GM12878 (cell line): ENCODE measurements around the gene ZNF202. TPM values are rescaled to one million over a fixed set of nuclear protein-coding genes. Genes with fewer than 3 reads are reported as not detected.
"Not testable (repeated sequence)": the region's sequence is repeated elsewhere in the genome, so short reads cannot be mapped to it uniquely, and the experiment has no call there.

Experiments
- ATAC-seq: fragments of 200-7000 bp; cut with Tn5 transposase; 3 replicates; pipeline ENCODE4 v1.9.1; 2020; ENCODE audit warnings: mild to moderate bottlenecking, moderate library complexity
- BruUV-seq: library from RNA; stranded (reverse); fragments of 400-500 nt; replicated peaks from 2 replicates; lab custom pipeline; 2021; lab: Mats Ljungman, UMichigan
- CTCF ChIA-PET: fragments of 300-600 bp; sonication (Branson Sonifier 250); formaldehyde crosslinking; extraction: SDS; loops from one replicate; lab custom pipeline; 2021; ENCODE audit warnings: inconsistent platforms; lab: Yijun Ruan, JAX
- POLR2A ChIA-PET: fragments of 350-600 bp; formaldehyde crosslinking; extraction: SDS; loops from one replicate; lab custom pipeline; 2021; ENCODE audit warnings: inconsistent platforms; lab: Charles Lee
- RAD21 ChIA-PET: fragments of 300-600 bp; sonication (Branson Sonifier 250); formaldehyde crosslinking; loops from one replicate; lab custom pipeline; 2023; ENCODE audit warnings: antibody characterized with exemption; ENCODE audit not compliant: unreplicated experiment; lab: Charles Lee
- SMC1A ChIA-PET: fragments of 300-600 bp; sonication (Branson Sonifier 250); formaldehyde crosslinking; loops from one replicate; lab custom pipeline; 2023; ENCODE audit not compliant: unreplicated experiment, uncharacterized antibody; lab: Charles Lee
- DNase-seq: peaks from one replicate; pipeline ENCODE4 v3.0.0-alpha.2; 2011; ENCODE audit warnings: low read depth, low spot score
- FAIRE-seq: peaks from 3 replicates; lab custom pipeline; 2011; peaks lifted over from hg19 to GRCh38; lab: Jason Lieb, UNC
- H2AFZ ChIP-seq: 2 replicates; pipeline ENCODE4 v1.6.0; 2011; ENCODE audit warnings: low read depth, low read length, control low read depth; ENCODE audit not compliant: control insufficient read depth
- H3K27ac ChIP-seq: 2 replicates; pipeline ENCODE4 v1.5.1; 2011; ENCODE audit warnings: control low read depth; ENCODE audit not compliant: control insufficient read depth, insufficient read depth
- H3K27me3 ChIP-seq, 2 experiments: replicated peaks in 1 of 2; 2 replicates each; pipeline versions ENCODE4 v1.6.0 to v1.6.1; 2011; ENCODE audit warnings: low read length in 1 of 2; ENCODE audit not compliant: control insufficient read depth in 2 of 2, insufficient read depth in 2 of 2
- H3K36me3 ChIP-seq, 2 experiments: 2 replicates each; pipeline ENCODE4 v1.5.1; 2011; ENCODE audit warnings: low read length in 1 of 2; ENCODE audit not compliant: control insufficient read depth in 2 of 2, insufficient read depth in 2 of 2
- H3K4me1 ChIP-seq: 2 replicates; pipeline ENCODE4 v1.6.1; 2011; ENCODE audit warnings: mild to moderate bottlenecking, low read length, moderate library complexity, mixed read lengths; ENCODE audit not compliant: control insufficient read depth, insufficient read depth
- H3K4me2 ChIP-seq: 2 replicates; pipeline ENCODE4 v1.6.0; 2011; ENCODE audit warnings: control low read depth; ENCODE audit not compliant: control insufficient read depth, insufficient read depth
- H3K4me3 ChIP-seq: fragments of 200-600 bp; sonication (generic); 2 replicates; pipeline ENCODE4 v1.5.1; 2016
- H3K79me2 ChIP-seq: 2 replicates; pipeline ENCODE4 v1.6.0; 2011; ENCODE audit warnings: low read length; ENCODE audit not compliant: control insufficient read depth, insufficient read depth
- H3K9ac ChIP-seq: 2 replicates; pipeline ENCODE4 v1.8.0; 2011; ENCODE audit warnings: low read length, control low read depth, mixed read lengths; ENCODE audit not compliant: control insufficient read depth, insufficient read depth
- H3K9me3 ChIP-seq: replicated peaks from 3 replicates; pipeline ENCODE4 v1.5.1; 2011; ENCODE audit warnings: mild to moderate bottlenecking, low read length; ENCODE audit not compliant: control insufficient read depth, insufficient read depth
- H4K20me1 ChIP-seq: 2 replicates; pipeline ENCODE4 v1.6.0; 2011; ENCODE audit not compliant: control insufficient read depth, insufficient read depth
- ASH2L ChIP-seq: fragments of 300-600, 200-600 bp; sonication (generic); IDR thresholded peaks from 2 replicates; pipeline ENCODE4 v1.6.1; 2017; ENCODE audit warnings: low read depth, mild to moderate bottlenecking, borderline replicate concordance
- ELK1 ChIP-seq: IDR thresholded peaks from 2 replicates; pipeline ENCODE4 v1.6.1; 2012; ENCODE audit warnings: low read depth, low read length, improper control_type of control experiment
- EP300 ChIP-seq, 2 experiments: fragments of 150-350 bp in 1 of 2; IDR thresholded peaks; 2 replicates each; pipeline ENCODE4 v1.6.1; 2011 to 2012; ENCODE audit warnings: low read depth in 2 of 2, low read length in 2 of 2, borderline replicate concordance in 1 of 2, improper control_type of control experiment in 1 of 2, inconsistent platforms in 1 of 2; ENCODE audit not compliant: control insufficient read depth in 1 of 2
- HDAC6 ChIP-seq: fragments of 200-600 bp; sonication (generic); IDR thresholded peaks from one replicate; pipeline ENCODE4 v1.8.0; 2017; ENCODE audit warnings: antibody characterized with exemption; ENCODE audit not compliant: unreplicated experiment
- IRF4 ChIP-seq: IDR thresholded peaks from 2 replicates; pipeline ENCODE4 v1.6.1; 2011; ENCODE audit warnings: low read depth, low read length
- RELB ChIP-seq: fragments of 450-650 bp; IDR thresholded peaks from 2 replicates; pipeline ENCODE4 v1.6.1; 2017; ENCODE audit warnings: low read depth, mild to moderate bottlenecking, moderate library complexity
- SUPT20H ChIP-seq: IDR thresholded peaks from 2 replicates; pipeline ENCODE4 v1.6.1; 2011; ENCODE audit warnings: low read depth, mild to moderate bottlenecking, low read length, moderate library complexity, borderline replicate concordance; ENCODE audit not compliant: control insufficient read depth
- ZNF274 ChIP-seq: IDR thresholded peaks from one replicate; pipeline ENCODE4 v1.8.0; 2011; ENCODE audit not compliant: insufficient read length, insufficient read depth
- WGBS: methylation state at CpG from one replicate; pipeline ENCODE4 v1.1.6; 2016; ENCODE audit warnings: low lambda C conversion rate; ENCODE audit not compliant: insufficient replicate concordance, insufficient coverage; ENCODE audit errors: missing lambda C conversion rate; 5-methylcytosine and 5-hydroxymethylcytosine counted together
- in situ Hi-C: fragments of 300-500 bp; cut with MboI; formaldehyde crosslinking; loops from 9 replicates; pipeline ENCODE4 v1.14.3; 2018; ENCODE audit warnings: mixed read lengths
- intact Hi-C: fragments of 100-400 bp; cut with micrococcal nuclease; formaldehyde crosslinking; loops from one replicate; pipeline ENCODE4 v1.14.2; 2022; ENCODE audit not compliant: unreplicated experiment
- polyA plus RNA-seq, 11 experiments: library from polyadenylated mRNA; depleted of rRNA in 4 of 11; unstranded in 6 of 11; stranded (reverse) in 5 of 11; fragments of >200 nt; fragmentation: Nextera tagmentation in 4 of 11; fragmentation: Illumina TruSeq in 1 of 11; extraction: Ambion mirVana in 4 of 11; extraction: Trizol in 1 of 11; gene quantifications; 1 replicate in 1 of 11; 2 replicates in 10 of 11; pipeline versions ENCODE4 v1.2.1 to v1.2.3, GENCODE V29; 2011 to 2016; ENCODE audit warnings: inconsistent platforms in 2 of 11, missing spikeins in 2 of 11, low read depth in 1 of 11
- total RNA-seq, 4 experiments: library from RNA; depleted of rRNA in 3 of 4; stranded (reverse); fragments of >200 nt in 3 of 4; fragmentation: Illumina TruSeq in 1 of 4; extraction: Trizol in 1 of 4; gene quantifications; 2 replicates each; pipeline versions ENCODE4 v1.2.1 to v1.2.3, GENCODE V29; 2013 to 2021

ZNF202 gene
- total and polyA plus RNA-seq, 10 of the 15 experiments (the other 5 are each of a cell fraction or from before 2014, with no cell fraction given): 2.6 to 13.6 (median 12.2) TPM

GRCh38 chr11:123751781-123752180 lies 10.3 kb upstream of the ZNF202 start:
- H3K9ac ChIP-seq: no peak overlapping the region
- in situ Hi-C loops (no loop called here), intact Hi-C loops (no loop called here)
- H3K79me2 ChIP-seq: no peaks in the 10 kb centered on the region
- no peak overlapping the region for H2AFZ ChIP-seq
- H3K4me2 ChIP-seq: no peak overlapping the region
- H3K4me3 ChIP-seq: no peak overlapping the region
- ChIA-PET SMC1A (no interaction called here), RAD21 (no interaction called here), POLR2A (no interaction called here), CTCF (no interaction called here)
- no peaks in the 10 kb centered on the region for H3K9me3 ChIP-seq
- no peak overlapping the region for H3K27ac ChIP-seq
- DNase-seq (no peak), ATAC-seq (no peak), FAIRE-seq (no peak)
- TF ChIP-seq ELK1 (no peak), HDAC6 (no peak), ZNF274 (no peak), EP300 (IDR thresholded peaks at IDR 0.05; ENCODE audit: borderline replicate concordance in 1 of 2, control insufficient read depth in 1 of 2, low read depth in 2 of 2, low read length in 2 of 2) (no peak), SUPT20H (no peak), IRF4 (no peak), ASH2L (no peak), RELB (no peak)
- no TSS peak for BruUV-seq
- H4K20me1 ChIP-seq: no peaks in the 10 kb centered on the region
- no peaks in the 10 kb centered on the region; a peak in 1 of 4 replicates for H3K27me3 ChIP-seq
- WGBS: 0% methylated on average over 1 of the region's 1 CpG
- no peaks in the 10 kb centered on the region for H3K4me1 ChIP-seq
- no peaks in the 10 kb centered on the region for H3K36me3 ChIP-seq

- H3K4me1 ChIP-seq, H3K4me2 ChIP-seq, H3K4me3 ChIP-seq, intact Hi-C loops, ATAC-seq, FAIRE-seq, DNase-seq, in situ Hi-C loops, H2AFZ ChIP-seq, H3K9ac ChIP-seq, H3K36me3 ChIP-seq, POLR2A ChIA-PET, H3K79me2 ChIP-seq, BruUV-seq, H3K27ac ChIP-seq, RAD21 ChIA-PET, H3K27me3 ChIP-seq, SMC1A ChIA-PET, H4K20me1 ChIP-seq, H3K9me3 ChIP-seq: not testable (repeated sequence)
- CTCF ChIA-PET: interaction anchor here (2.0 kb wide), 1 partner anchor 41 kb away, joined by 6 read pairs; no protein-coding TSS in a partner anchor
- WGBS: 49% methylated on average over 2 of the region's 2 CpGs
Measured at GRCh38 chr11:123748349-123748748, 6.9 kb upstream of the ZNF202 start.
